ENCODE results near the gene KIAA0408. TPM values are rescaled to one million over a fixed set of nuclear protein-coding genes. Genes with fewer than 3 reads are reported as not detected.

Gene KIAA0408
- total and polyA plus RNA-seq, 9 donors, result 1.8 to 7.4 (median 4.0) TPM

DNA sequence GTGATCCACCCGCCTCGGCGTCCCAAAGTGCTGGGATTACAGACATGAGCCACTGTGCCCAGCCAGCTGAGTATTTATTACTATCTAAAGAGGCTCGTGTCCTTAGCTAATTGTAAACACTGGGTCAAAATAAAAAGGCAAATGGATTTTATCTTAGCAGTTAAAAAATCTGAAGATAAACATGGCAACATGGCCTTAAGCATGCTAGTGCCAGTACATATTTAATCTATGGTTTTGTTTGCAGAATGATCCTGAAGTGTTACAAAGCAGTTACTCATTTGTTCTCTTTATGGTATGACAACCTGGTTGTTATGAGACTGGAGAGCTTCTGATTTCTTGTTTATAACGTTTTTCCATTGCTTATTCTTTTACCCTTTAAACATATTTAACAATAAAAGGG is 3.9 kb upstream of the KIAA0408 start:
- 44 to 54% (median 51%) methylated on average over 5 of the region's 5 CpGs for WGBS, 3 donors
- no peaks in the 10 kb centered on the region for H3K36me3 ChIP-seq
- intact Hi-C loops (cut with DNase I), result no loop called here
- H3K4me1 ChIP-seq (ENCODE audit: insufficient read depth), result no peaks in the 10 kb centered on the region
- no peak for DNase-seq
- no peak overlapping the region for H3K4me3 ChIP-seq
- peak overlapping the region in 1 of 2 donors; percentile 61 for H3K27ac ChIP-seq
- H3K27me3 ChIP-seq, result no peaks in the 10 kb centered on the region
- TF ChIP-seq POLR2A (IDR thresholded peaks at IDR 0.05) (no peak), EP300 (IDR thresholded peaks at IDR 0.05) (no peak)
- TF ChIP-seq, protein P1, sequence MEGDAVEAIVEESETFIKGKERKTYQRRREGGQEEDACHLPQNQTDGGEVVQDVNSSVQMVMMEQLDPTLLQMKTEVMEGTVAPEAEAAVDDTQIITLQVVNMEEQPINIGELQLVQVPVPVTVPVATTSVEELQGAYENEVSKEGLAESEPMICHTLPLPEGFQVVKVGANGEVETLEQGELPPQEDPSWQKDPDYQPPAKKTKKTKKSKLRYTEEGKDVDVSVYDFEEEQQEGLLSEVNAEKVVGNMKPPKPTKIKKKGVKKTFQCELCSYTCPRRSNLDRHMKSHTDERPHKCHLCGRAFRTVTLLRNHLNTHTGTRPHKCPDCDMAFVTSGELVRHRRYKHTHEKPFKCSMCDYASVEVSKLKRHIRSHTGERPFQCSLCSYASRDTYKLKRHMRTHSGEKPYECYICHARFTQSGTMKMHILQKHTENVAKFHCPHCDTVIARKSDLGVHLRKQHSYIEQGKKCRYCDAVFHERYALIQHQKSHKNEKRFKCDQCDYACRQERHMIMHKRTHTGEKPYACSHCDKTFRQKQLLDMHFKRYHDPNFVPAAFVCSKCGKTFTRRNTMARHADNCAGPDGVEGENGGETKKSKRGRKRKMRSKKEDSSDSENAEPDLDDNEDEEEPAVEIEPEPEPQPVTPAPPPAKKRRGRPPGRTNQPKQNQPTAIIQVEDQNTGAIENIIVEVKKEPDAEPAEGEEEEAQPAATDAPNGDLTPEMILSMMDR (IDR thresholded peaks at IDR 0.05), result no peak
- no peaks in the 10 kb centered on the region for H3K9me3 ChIP-seq

DNA sequence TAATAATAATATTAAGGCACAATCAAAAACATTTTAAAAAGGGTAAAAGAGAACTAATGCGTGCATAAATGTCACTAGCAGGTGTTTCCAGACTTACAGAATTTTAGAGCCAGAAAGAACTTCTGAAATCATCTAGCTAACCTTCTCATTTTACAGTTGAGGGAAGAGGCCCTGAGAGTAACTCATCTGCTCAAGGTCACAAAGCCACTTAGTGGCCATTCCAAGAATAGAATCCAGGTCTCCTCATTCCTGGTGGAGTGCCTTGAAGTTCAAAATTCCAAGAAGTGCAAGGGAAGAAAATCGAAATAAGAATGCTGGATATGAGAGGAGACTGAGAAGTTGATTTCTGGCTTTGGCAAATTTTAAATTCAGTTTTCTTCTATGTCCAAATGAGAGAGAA is 3.2 kb upstream of the KIAA0408 start:
- DNase-seq, result no peak
- Histone ChIP-seq H3K4me3 (no peak overlapping the region), H3K4me1 (ENCODE audit: insufficient read depth) (no peaks in the 10 kb centered on the region), H3K36me3 (no peaks in the 10 kb centered on the region), H3K27me3 (no peaks in the 10 kb centered on the region), H3K27ac (peak overlapping the region in 1 of 2 donors; percentile 61), H3K9me3 (no peaks in the 10 kb centered on the region)
- TF ChIP-seq, protein P1 (IDR thresholded peaks at IDR 0.05), result no peak
- TF ChIP-seq POLR2A (IDR thresholded peaks at IDR 0.05), result no peak
- WGBS, 3 donors, result 42 to 66% (median 54%) methylated on average over 2 of the region's 2 CpGs
- intact Hi-C loops (cut with DNase I), result no loop called here

DNA sequence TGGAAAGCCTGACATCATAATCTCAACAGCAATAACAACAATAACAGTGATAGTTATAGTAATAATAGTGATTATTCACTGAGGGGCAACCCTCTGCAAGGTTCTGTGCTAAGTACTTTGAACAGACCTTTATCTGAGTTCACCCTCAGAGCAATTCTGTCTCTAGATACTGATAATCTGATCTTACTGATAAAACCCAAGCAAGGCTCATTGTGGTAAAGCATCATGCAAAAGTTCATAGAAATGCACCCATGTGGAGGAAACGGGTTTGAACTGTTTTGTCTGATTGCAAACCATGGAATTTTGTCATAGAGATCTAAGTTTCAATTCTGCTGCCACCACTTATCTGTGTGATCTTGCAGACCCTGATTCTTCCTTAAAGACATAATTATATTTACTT is 1.3 kb upstream of the KIAA0408 start:
- Histone ChIP-seq H3K27ac (no peak overlapping the region), H3K36me3 (no peaks in the 10 kb centered on the region), H3K4me3 (no peak overlapping the region), H3K27me3 (no peaks in the 10 kb centered on the region), H3K9me3 (no peaks in the 10 kb centered on the region), H3K4me1 (ENCODE audit: insufficient read depth) (no peaks in the 10 kb centered on the region)
- intact Hi-C loops (cut with DNase I), result no loop called here
- no peak for DNase-seq
- WGBS, 3 donors, result 81 to 87% (median 85%) methylated on average over 1 of the region's 1 CpG
- TF ChIP-seq POLR2A (IDR thresholded peaks at IDR 0.05), result no peak
- no peak for TF ChIP-seq EP300 (IDR thresholded peaks at IDR 0.05)
- TF ChIP-seq, protein P1 (IDR thresholded peaks at IDR 0.05), result no peak

DNA sequence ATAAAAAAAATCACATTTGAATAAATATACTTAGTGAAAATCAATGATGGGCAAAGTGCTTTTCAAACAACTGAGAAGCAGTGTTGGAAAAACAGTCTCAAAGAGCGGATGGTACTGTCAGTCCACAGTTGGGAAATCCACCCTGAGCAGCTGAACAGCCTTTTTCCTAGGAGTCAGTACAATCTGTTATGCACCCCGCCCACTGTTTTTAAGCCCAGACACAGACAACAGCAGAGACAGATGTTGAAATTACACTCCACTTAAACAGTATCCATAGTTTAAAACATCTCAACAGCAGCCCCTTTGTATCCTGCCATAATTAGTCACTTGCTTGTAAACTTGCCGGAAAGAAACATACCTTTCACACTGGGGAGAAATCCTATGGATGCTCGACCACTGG is 372 bp downstream of the KIAA0408 start:
- Histone ChIP-seq H3K27me3 (no peaks in the 10 kb centered on the region), H3K4me1 (ENCODE audit: insufficient read depth) (no peaks in the 10 kb centered on the region), H3K36me3 (no peaks in the 10 kb centered on the region), H3K4me3 (peak overlapping the region; percentile 31), H3K9me3 (no peaks in the 10 kb centered on the region), H3K27ac (peak overlapping the region; percentile 17 to 71)
- intact Hi-C loops (cut with DNase I), result no loop called here
- peak in 4 of 5 donors; percentile 31 to 66 (median 40) for DNase-seq
- TF ChIP-seq POLR2A (IDR thresholded peaks at IDR 0.05) (no peak), EP300 (IDR thresholded peaks at IDR 0.05) (no peak)
- TF ChIP-seq, protein P1 (IDR thresholded peaks at IDR 0.05), result no peak
- WGBS, 3 donors, result 14 to 33% (median 20%) methylated on average over 4 of the region's 4 CpGs
